GM23338 (cell line): ENCODE data around the gene IQCE. TPM values are rescaled to one million over a fixed set of nuclear protein-coding genes. Genes with fewer than 3 reads are reported as not detected.

Experiments
- ATAC-seq: fragments of 200-7000 bp; cut with Tn5 transposase; 3 replicates; pipeline ENCODE4 v1.9.1; 2020
- DNase-seq: peaks from one replicate; pipeline ENCODE4 v3.0.0-alpha.2; 2015; ENCODE audit warnings: low spot score
- H2AFZ ChIP-seq: fragments of 200-600 bp; sonication (generic); 2 replicates; pipeline ENCODE4 v1.8.0; 2016; ENCODE audit warnings: antibody characterized with exemption, mild to moderate bottlenecking, moderate library complexity
- H3F3A ChIP-seq: fragments of 200-600 bp; sonication (generic); replicated peaks from 2 replicates; pipeline ENCODE4 v1.8.0; 2017; ENCODE audit warnings: antibody characterized with exemption, mixed run types, low read depth
- H3K27ac ChIP-seq: fragments of 200-600 bp; sonication (generic); 2 replicates; pipeline ENCODE4 v1.6.1; 2016; ENCODE audit warnings: low read depth
- H3K27me3 ChIP-seq: fragments of 200-600 bp; sonication (generic); 2 replicates; pipeline ENCODE4 v1.8.0; 2016; ENCODE audit warnings: mild to moderate bottlenecking, mixed run types, moderate library complexity; ENCODE audit not compliant: insufficient read depth
- H3K36me3 ChIP-seq: fragments of 200-600 bp; sonication (generic); 2 replicates; pipeline ENCODE4 v1.8.0; 2016; ENCODE audit warnings: mild to moderate bottlenecking; ENCODE audit not compliant: insufficient read depth
- H3K4me1 ChIP-seq: fragments of 200-600 bp; sonication (generic); 2 replicates; pipeline ENCODE4 v1.8.0; 2016; ENCODE audit warnings: mild to moderate bottlenecking, moderate library complexity; ENCODE audit not compliant: insufficient read depth
- H3K4me2 ChIP-seq: fragments of 200-600 bp; sonication (generic); 2 replicates; pipeline ENCODE4 v1.7.1; 2017; ENCODE audit warnings: mixed run types
- H3K4me3 ChIP-seq: fragments of 200-600 bp; sonication (generic); 2 replicates; pipeline ENCODE4 v1.6.1; 2016; ENCODE audit warnings: mixed run types
- H3K79me2 ChIP-seq: fragments of 200-600 bp; sonication (generic); replicated peaks from 2 replicates; pipeline ENCODE4 v1.8.0; 2017; ENCODE audit warnings: mild to moderate bottlenecking; ENCODE audit not compliant: insufficient read depth
- H3K9me2 ChIP-seq: fragments of 200-600 bp; sonication (generic); 2 replicates; pipeline ENCODE4 v1.8.0; 2017; ENCODE audit not compliant: insufficient read depth
- H4K20me1 ChIP-seq: fragments of 200-600 bp; sonication (generic); replicated peaks from 2 replicates; pipeline ENCODE4 v1.8.0; 2017; ENCODE audit warnings: mild to moderate bottlenecking; ENCODE audit not compliant: insufficient read depth
- H3K27ac Mint-ChIP-seq: 2 replicates; pipeline ENCODE4 v1.8.0; 2020; ENCODE audit warnings: inconsistent platforms, mild to moderate bottlenecking, moderate library complexity, mixed read lengths
- H3K27me3 Mint-ChIP-seq: 3 replicates; pipeline ENCODE4 v1.8.0; 2022; ENCODE audit warnings: low read depth, mild to moderate bottlenecking, moderate library complexity, mixed read lengths, inconsistent platforms; ENCODE audit not compliant: insufficient read depth, poor library complexity
- H3K36me3 Mint-ChIP-seq: 3 replicates; pipeline ENCODE4 v1.8.0; 2021; ENCODE audit warnings: low read depth, mild to moderate bottlenecking, inconsistent platforms, moderate library complexity, mixed read lengths
- H3K4me1 Mint-ChIP-seq: 3 replicates; pipeline ENCODE4 v1.8.0; 2020; ENCODE audit warnings: mild to moderate bottlenecking, inconsistent platforms, mixed read lengths
- H3K4me3 Mint-ChIP-seq: 3 replicates; pipeline ENCODE4 v1.8.0; 2021; ENCODE audit warnings: moderate library complexity, mild to moderate bottlenecking, inconsistent platforms, mixed read lengths
- H3K9me3 Mint-ChIP-seq: 3 replicates; pipeline ENCODE4 v1.8.0; 2020; ENCODE audit warnings: moderate library complexity, mild to moderate bottlenecking, inconsistent platforms, mixed read lengths
- CREB1 ChIP-seq: fragments of 250-450 bp; sonication (Bioruptor Pico); IDR thresholded peaks from 2 replicates; pipeline ENCODE4 v1.5.0; 2020; ENCODE audit warnings: low read depth, mild to moderate bottlenecking, moderate library complexity
- EZH2 ChIP-seq: fragments of 200-600 bp; sonication (generic); IDR thresholded peaks from one replicate; pipeline ENCODE4 v1.8.0; 2017; ENCODE audit warnings: antibody characterized with exemption, mild to moderate bottlenecking, low read depth; ENCODE audit not compliant: unreplicated experiment
- EZH2phosphoT487 ChIP-seq: fragments of 200-600 bp; sonication (generic); IDR thresholded peaks from one replicate; pipeline ENCODE4 v1.8.1; 2018; ENCODE audit warnings: antibody characterized with exemption; ENCODE audit not compliant: unreplicated experiment
- JUNB ChIP-seq: IDR thresholded peaks from one replicate; pipeline ENCODE4 v1.6.1; 2016; ENCODE audit warnings: antibody characterized with exemption; ENCODE audit not compliant: unreplicated experiment
- NANOG ChIP-seq: IDR thresholded peaks from 2 replicates; pipeline ENCODE4 v1.6.1; 2016; ENCODE audit warnings: antibody characterized with exemption, borderline replicate concordance
- POLR2AphosphoS5 ChIP-seq: IDR thresholded peaks from 2 replicates; pipeline ENCODE4 v1.6.1; 2016; ENCODE audit warnings: antibody characterized with exemption, low read depth
- ZNF114 ChIP-seq: fragments of 250-450 bp; sonication (Bioruptor Pico); IDR thresholded peaks from 2 replicates; pipeline ENCODE4 v1.5.0; 2020; ENCODE audit warnings: mild to moderate bottlenecking, moderate library complexity
- ZNF331 ChIP-seq: fragments of 250-450 bp; sonication (Bioruptor Pico); IDR thresholded peaks from 2 replicates; pipeline ENCODE4 v1.5.0; 2020; ENCODE audit warnings: low read depth, mild to moderate bottlenecking, moderate library complexity
- polyA plus RNA-seq: library from polyadenylated mRNA; unstranded; fragments of >200 nt; fragmentation: Nextera tagmentation; extraction: Ambion mirVana; gene quantifications from 2 replicates; pipeline ENCODE4 v1.2.1, GENCODE V29; 2016
- total RNA-seq: library from RNA; depleted of rRNA; stranded (reverse); fragments of >200 nt; shearing (Covaris generic); gene quantifications from 2 replicates; pipeline ENCODE4 v1.2.3, GENCODE V29; 2014
- TF ChIP-seq, protein P1 (sequence below), 2 experiments: fragments of 200-600 bp in 1 of 2; sonication (generic) in 1 of 2; conservative IDR thresholded peaks; 2 replicates each; pipeline versions ENCODE4 v1.5.1 to v1.6.1; 2016 to 2017; ENCODE audit warnings: antibody characterized with exemption in 2 of 2, low read depth in 2 of 2, mild to moderate bottlenecking in 2 of 2, moderate library complexity in 1 of 2
- TF ChIP-seq, protein P2 (sequence below): fragments of 250-450 bp; sonication (Bioruptor Pico); IDR thresholded peaks from 2 replicates; pipeline ENCODE4 v1.5.0; 2020; ENCODE audit warnings: mild to moderate bottlenecking, moderate library complexity

IQCE gene
- total and polyA plus RNA-seq, 2 experiments from 2014 or later: 5.0 to 7.7 TPM

DNA sequence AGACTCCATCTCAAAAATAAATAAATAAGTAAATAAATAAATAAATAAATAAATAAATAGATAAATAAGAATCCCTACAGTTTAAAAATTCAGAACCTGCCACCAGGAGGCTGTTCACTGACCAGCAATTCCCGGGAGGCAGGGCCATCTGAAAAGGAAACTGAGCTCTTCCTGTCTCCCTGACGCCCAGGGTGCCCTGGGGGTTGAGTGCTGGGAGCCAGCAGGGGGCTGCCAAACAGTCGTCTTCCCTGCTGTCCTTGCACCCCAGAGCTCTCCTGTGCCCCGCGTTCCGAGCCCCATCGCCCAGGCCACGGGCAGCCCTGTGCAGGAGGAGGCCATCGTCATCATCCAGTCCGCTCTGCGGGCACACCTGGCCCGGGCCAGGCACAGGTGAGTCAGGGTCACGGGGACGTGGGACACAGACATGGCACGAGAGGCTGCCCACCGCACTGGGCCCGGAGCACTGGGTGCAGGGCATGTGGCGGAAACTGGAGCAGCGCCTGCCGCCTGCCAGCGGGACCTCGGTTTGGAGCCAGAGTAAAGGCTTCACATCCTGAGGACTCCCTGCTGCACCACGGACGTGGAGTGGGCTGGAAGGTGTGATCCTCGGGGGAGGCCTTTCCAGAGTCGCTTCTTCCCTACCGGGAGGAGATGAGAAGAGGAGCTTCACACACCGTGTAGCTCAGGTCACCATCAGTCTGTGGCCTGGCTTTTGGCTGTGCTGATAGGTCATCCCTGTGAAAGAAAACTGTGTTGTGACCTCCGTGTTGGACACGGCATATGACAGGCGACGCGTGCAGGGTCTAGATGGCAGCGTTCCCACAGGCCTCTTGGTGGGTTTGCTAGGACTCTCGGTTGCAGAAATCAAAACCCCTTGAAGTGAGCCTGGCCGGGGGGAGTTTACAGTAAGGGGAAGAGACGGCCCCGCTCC, 47.1 kb downstream of the IQCE start:
- H3K27me3 ChIP-seq: no peaks in the 10 kb centered on the region
- Mint-ChIP-seq H3K4me3 (no peak overlapping the region), H3K27ac (no peak overlapping the region), H3K36me3 (no peaks in the 10 kb centered on the region; the same call in 2 of the 3 replicates), H3K9me3 (no peaks in the 10 kb centered on the region), H3K4me1 (peaks cover 13% of the 10 kb centered on the region), H3K27me3 (peaks cover 8% of the 10 kb centered on the region)
- no peak overlapping the region for H3K27ac ChIP-seq
- no peaks in the 10 kb centered on the region for H3K79me2 ChIP-seq
- ATAC-seq (no peak), DNase-seq (no peak)
- no peaks in the 10 kb centered on the region for H3K36me3 ChIP-seq
- no peak for TF ChIP-seq ZNF114 (CRISPR knock-in tag)
- TF ChIP-seq, protein P1, sequence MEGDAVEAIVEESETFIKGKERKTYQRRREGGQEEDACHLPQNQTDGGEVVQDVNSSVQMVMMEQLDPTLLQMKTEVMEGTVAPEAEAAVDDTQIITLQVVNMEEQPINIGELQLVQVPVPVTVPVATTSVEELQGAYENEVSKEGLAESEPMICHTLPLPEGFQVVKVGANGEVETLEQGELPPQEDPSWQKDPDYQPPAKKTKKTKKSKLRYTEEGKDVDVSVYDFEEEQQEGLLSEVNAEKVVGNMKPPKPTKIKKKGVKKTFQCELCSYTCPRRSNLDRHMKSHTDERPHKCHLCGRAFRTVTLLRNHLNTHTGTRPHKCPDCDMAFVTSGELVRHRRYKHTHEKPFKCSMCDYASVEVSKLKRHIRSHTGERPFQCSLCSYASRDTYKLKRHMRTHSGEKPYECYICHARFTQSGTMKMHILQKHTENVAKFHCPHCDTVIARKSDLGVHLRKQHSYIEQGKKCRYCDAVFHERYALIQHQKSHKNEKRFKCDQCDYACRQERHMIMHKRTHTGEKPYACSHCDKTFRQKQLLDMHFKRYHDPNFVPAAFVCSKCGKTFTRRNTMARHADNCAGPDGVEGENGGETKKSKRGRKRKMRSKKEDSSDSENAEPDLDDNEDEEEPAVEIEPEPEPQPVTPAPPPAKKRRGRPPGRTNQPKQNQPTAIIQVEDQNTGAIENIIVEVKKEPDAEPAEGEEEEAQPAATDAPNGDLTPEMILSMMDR (conservative IDR thresholded peaks at IDR 0.05; ENCODE audit: low read depth in 2 of 2): no peak
- TF ChIP-seq EZH2phosphoT487: no peak
- TF ChIP-seq CREB1 (CRISPR knock-in tag): no peak
- TF ChIP-seq ZNF331: no peak
- TF ChIP-seq JUNB: no peak
- TF ChIP-seq POLR2AphosphoS5: no peak
- H2AFZ ChIP-seq: no peak overlapping the region
- H3K4me1 ChIP-seq: no peaks in the 10 kb centered on the region
- no peak overlapping the region for H3K4me2 ChIP-seq
- H4K20me1 ChIP-seq: no peaks in the 10 kb centered on the region
- H3K4me3 ChIP-seq: no peak overlapping the region
- 0 out of 2 replicates have a peak, but pooled peaks cover 4% of the 10 kb centered on the region for H3F3A ChIP-seq
- no peaks in the 10 kb centered on the region for H3K9me2 ChIP-seq

DNA sequence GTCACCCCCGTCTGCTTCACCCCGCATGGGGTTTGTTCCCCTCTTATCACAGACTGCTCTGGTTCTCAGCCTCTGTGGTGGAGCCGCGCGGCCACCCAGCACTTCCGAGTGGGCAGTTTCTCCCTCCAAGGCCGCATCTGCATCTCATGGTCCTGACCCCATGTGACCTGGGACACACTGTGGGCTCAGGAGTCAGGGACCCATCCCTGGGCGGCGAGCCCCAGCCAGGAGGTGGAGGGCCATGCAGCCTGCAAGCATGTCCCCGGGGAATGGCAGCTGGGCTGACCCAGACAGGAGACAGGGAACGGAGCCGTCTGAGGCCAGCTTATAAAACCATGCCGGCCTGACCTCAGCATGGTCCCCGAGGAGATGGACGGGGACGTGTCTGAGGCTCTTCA, 47.8 kb downstream of the IQCE start:
- Mint-ChIP-seq H3K27me3 (peaks cover 8% of the 10 kb centered on the region), H3K4me3 (no peak overlapping the region), H3K4me1 (peaks cover 13% of the 10 kb centered on the region), H3K36me3 (no peaks in the 10 kb centered on the region), H3K9me3 (no peaks in the 10 kb centered on the region), H3K27ac (no peak overlapping the region)
- Histone ChIP-seq H3K9me2 (no peaks in the 10 kb centered on the region), H3K36me3 (no peaks in the 10 kb centered on the region), H3K27ac (no peak overlapping the region), H3F3A (0 out of 2 replicates have a peak, but pooled peaks cover 2% of the 10 kb centered on the region), H4K20me1 (no peaks in the 10 kb centered on the region), H3K4me3 (no peak overlapping the region), H3K79me2 (no peaks in the 10 kb centered on the region), H3K4me1 (no peaks in the 10 kb centered on the region), H2AFZ (no peak overlapping the region), H3K4me2 (no peak overlapping the region), H3K27me3 (no peaks in the 10 kb centered on the region)
- ATAC-seq (no peak), DNase-seq (no peak)
- TF ChIP-seq, protein P2, sequence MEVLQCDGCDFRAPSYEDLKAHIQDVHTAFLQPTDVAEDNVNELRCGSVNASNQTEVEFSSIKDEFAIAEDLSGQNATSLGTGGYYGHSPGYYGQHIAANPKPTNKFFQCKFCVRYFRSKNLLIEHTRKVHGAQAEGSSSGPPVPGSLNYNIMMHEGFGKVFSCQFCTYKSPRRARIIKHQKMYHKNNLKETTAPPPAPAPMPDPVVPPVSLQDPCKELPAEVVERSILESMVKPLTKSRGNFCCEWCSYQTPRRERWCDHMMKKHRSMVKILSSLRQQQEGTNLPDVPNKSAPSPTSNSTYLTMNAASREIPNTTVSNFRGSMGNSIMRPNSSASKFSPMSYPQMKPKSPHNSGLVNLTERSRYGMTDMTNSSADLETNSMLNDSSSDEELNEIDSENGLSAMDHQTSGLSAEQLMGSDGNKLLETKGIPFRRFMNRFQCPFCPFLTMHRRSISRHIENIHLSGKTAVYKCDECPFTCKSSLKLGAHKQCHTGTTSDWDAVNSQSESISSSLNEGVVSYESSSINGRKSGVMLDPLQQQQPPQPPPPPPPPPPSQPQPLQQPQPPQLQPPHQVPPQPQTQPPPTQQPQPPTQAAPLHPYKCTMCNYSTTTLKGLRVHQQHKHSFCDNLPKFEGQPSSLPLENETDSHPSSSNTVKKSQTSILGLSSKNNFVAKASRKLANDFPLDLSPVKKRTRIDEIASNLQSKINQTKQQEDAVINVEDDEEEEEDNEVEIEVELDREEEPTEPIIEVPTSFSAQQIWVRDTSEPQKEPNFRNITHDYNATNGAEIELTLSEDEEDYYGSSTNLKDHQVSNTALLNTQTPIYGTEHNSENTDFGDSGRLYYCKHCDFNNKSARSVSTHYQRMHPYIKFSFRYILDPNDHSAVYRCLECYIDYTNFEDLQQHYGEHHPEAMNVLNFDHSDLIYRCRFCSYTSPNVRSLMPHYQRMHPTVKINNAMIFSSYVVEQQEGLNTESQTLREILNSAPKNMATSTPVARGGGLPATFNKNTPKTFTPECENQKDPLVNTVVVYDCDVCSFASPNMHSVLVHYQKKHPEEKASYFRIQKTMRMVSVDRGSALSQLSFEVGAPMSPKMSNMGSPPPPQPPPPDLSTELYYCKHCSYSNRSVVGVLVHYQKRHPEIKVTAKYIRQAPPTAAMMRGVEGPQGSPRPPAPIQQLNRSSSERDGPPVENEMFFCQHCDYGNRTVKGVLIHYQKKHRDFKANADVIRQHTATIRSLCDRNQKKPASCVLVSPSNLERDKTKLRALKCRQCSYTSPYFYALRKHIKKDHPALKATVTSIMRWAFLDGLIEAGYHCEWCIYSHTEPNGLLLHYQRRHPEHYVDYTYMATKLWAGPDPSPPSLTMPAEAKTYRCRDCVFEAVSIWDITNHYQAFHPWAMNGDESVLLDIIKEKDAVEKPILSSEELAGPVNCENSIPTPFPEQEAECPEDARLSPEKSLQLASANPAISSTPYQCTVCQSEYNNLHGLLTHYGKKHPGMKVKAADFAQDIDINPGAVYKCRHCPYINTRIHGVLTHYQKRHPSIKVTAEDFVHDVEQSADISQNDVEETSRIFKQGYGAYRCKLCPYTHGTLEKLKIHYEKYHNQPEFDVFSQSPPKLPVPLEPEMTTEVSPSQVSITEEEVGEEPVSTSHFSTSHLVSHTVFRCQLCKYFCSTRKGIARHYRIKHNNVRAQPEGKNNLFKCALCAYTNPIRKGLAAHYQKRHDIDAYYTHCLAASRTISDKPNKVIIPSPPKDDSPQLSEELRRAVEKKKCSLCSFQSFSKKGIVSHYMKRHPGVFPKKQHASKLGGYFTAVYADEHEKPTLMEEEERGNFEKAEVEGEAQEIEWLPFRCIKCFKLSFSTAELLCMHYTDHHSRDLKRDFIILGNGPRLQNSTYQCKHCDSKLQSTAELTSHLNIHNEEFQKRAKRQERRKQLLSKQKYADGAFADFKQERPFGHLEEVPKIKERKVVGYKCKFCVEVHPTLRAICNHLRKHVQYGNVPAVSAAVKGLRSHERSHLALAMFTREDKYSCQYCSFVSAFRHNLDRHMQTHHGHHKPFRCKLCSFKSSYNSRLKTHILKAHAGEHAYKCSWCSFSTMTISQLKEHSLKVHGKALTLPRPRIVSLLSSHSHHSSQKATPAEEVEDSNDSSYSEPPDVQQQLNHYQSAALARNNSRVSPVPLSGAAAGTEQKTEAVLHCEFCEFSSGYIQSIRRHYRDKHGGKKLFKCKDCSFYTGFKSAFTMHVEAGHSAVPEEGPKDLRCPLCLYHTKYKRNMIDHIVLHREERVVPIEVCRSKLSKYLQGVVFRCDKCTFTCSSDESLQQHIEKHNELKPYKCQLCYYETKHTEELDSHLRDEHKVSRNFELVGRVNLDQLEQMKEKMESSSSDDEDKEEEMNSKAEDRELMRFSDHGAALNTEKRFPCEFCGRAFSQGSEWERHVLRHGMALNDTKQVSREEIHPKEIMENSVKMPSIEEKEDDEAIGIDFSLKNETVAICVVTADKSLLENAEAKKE (CRISPR knock-in tag): no peak
- no peak for TF ChIP-seq JUNB
- no peak for TF ChIP-seq POLR2AphosphoS5
- no peak for TF ChIP-seq ZNF114 (CRISPR knock-in tag)
- no peak for TF ChIP-seq ZNF331
- TF ChIP-seq CREB1 (CRISPR knock-in tag): no peak
- no peak for TF ChIP-seq NANOG
- no peak for TF ChIP-seq EZH2
